Measurements from ENCODE around the gene KIAA1549. TPM values are rescaled to one million over a fixed set of nuclear protein-coding genes. Genes with fewer than 3 reads are reported as not detected.

Gene KIAA1549
- total RNA-seq, 1 donor from 2014 or later: 10.8 TPM

DNA sequence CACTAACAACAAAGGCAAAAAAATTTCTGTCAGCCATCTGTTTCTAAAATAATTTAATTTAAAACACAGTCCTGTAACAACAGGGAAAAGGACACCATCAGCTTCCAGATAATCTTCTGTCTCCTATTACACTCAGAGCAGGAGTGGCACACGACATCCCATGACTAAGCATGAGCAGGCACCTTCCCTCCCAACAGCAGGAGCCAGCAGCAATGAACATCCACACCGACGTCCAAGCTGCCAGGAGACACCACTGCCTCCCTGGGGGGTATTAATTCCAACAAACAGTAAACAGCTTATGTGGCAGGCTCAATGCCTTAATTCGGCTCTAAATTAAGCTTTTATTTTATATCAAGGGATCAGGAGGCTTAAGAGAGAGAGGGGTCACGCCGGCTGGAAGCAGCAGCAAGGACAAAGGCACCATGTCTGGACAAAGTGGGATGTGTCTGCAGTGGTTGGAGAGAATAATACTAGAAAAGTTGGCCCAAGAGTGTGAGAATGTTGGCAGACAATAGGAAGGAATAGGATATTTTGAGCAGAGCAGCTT, 45.7 kb downstream of the KIAA1549 start:
- no peak for DNase-seq (ENCODE audit: low spot score)
- peak overlapping the region; percentile 88 for H3K27ac Mint-ChIP-seq (ENCODE audit: unreplicated experiment)
- no peak overlapping the region for H3K4me3 Mint-ChIP-seq (ENCODE audit: unreplicated experiment)
- H3K27me3 Mint-ChIP-seq (ENCODE audit: unreplicated experiment): no peaks in the 10 kb centered on the region
- peaks cover 25% of the 10 kb centered on the region for H3K4me1 Mint-ChIP-seq (ENCODE audit: unreplicated experiment)
- H3K36me3 Mint-ChIP-seq (ENCODE audit: low read depth, unreplicated experiment): peaks cover 5% of the 10 kb centered on the region
- H3K9me3 Mint-ChIP-seq (ENCODE audit: unreplicated experiment): no peaks in the 10 kb centered on the region
- TF ChIP-seq CTCF (IDR thresholded peaks at IDR 0.05; ENCODE audit: unreplicated experiment): no peak

DNA sequence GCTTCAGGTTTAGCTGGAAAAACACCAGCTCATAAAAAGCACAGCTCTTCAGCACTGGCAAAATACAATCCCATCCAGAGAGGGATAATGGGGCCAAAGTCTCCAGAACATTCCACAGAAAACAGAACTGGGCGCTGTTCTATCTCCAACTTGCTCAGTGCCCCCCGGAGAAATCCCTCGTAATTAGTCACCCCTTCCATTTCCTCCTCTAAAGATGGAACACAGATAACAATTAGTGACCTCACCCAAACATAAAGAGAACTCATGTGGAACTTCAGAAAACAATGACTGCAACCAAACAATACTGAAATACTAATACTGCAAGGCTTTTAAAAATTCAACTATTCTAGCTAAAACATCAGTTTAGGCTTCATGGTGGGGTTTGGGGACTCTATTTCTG, 46.3 kb downstream of the KIAA1549 start:
- Mint-ChIP-seq H3K36me3 (ENCODE audit: low read depth, unreplicated experiment) (peaks cover 5% of the 10 kb centered on the region), H3K9me3 (ENCODE audit: unreplicated experiment) (no peaks in the 10 kb centered on the region), H3K4me3 (ENCODE audit: unreplicated experiment) (no peak overlapping the region), H3K27ac (ENCODE audit: unreplicated experiment) (peak overlapping the region; percentile 88), H3K4me1 (ENCODE audit: unreplicated experiment) (peaks cover 25% of the 10 kb centered on the region), H3K27me3 (ENCODE audit: unreplicated experiment) (no peaks in the 10 kb centered on the region)
- DNase-seq (ENCODE audit: low spot score): no peak
- no peak for TF ChIP-seq CTCF (IDR thresholded peaks at IDR 0.05; ENCODE audit: unreplicated experiment)

GRCh38 chr7:138934367-138934766, 46.8 kb downstream of the KIAA1549 start:
- H3K36me3 Mint-ChIP-seq (ENCODE audit: low read depth, unreplicated experiment): peaks cover 5% of the 10 kb centered on the region
- no peak overlapping the region for H3K27ac Mint-ChIP-seq (ENCODE audit: unreplicated experiment)
- no peaks in the 10 kb centered on the region for H3K9me3 Mint-ChIP-seq (ENCODE audit: unreplicated experiment)
- peaks cover 25% of the 10 kb centered on the region for H3K4me1 Mint-ChIP-seq (ENCODE audit: unreplicated experiment)
- DNase-seq (ENCODE audit: low spot score): no peak
- no peaks in the 10 kb centered on the region for H3K27me3 Mint-ChIP-seq (ENCODE audit: unreplicated experiment)
- H3K4me3 Mint-ChIP-seq (ENCODE audit: unreplicated experiment): no peak overlapping the region
- no peak for TF ChIP-seq CTCF (IDR thresholded peaks at IDR 0.05; ENCODE audit: unreplicated experiment)

- Mint-ChIP-seq H3K4me1 (ENCODE audit: unreplicated experiment) (peaks cover 24% of the 10 kb centered on the region), H3K27me3 (ENCODE audit: unreplicated experiment) (no peaks in the 10 kb centered on the region), H3K27ac (ENCODE audit: unreplicated experiment) (no peak overlapping the region), H3K9me3 (ENCODE audit: unreplicated experiment) (no peaks in the 10 kb centered on the region), H3K36me3 (ENCODE audit: low read depth, unreplicated experiment) (peaks cover 5% of the 10 kb centered on the region), H3K4me3 (ENCODE audit: unreplicated experiment) (peak overlapping the region; percentile 8)
- TF ChIP-seq CTCF (IDR thresholded peaks at IDR 0.05; ENCODE audit: unreplicated experiment): no peak
- no peak for DNase-seq (ENCODE audit: low spot score)
Measured at GRCh38 chr7:138932870-138933269, 48.3 kb downstream of the KIAA1549 start.

GRCh38 chr7:138932427-138932826, 48.8 kb downstream of the KIAA1549 start:
- H3K9me3 Mint-ChIP-seq (ENCODE audit: unreplicated experiment): no peaks in the 10 kb centered on the region

More at GRCh38 chr7:138932427-138932826, 48.8 kb downstream of the KIAA1549 start:
- Mint-ChIP-seq H3K4me3 (ENCODE audit: unreplicated experiment) (no peak overlapping the region), H3K36me3 (ENCODE audit: low read depth, unreplicated experiment) (peaks cover 3% of the 10 kb centered on the region), H3K27ac (ENCODE audit: unreplicated experiment) (no peak overlapping the region), H3K27me3 (ENCODE audit: unreplicated experiment) (no peaks in the 10 kb centered on the region), H3K4me1 (ENCODE audit: unreplicated experiment) (peaks cover 20% of the 10 kb centered on the region)
- no peak for DNase-seq (ENCODE audit: low spot score)
- TF ChIP-seq CTCF (IDR thresholded peaks at IDR 0.05; ENCODE audit: unreplicated experiment): no peak

Data from endothelial cell (in vitro differentiated cells).